DMS 273 (cell line): ENCODE measurements around the gene CCDC192.
"Not testable (repeated sequence)": the region's sequence is repeated elsewhere in the genome, so short reads cannot be mapped to it uniquely, and the experiment has no call there.

Source experiments
- DNase-seq: peaks from one replicate; lab custom pipeline; 2025; ENCODE audit not compliant: unreplicated experiment; lab: John Stamatoyannopoulos, UW

CCDC192 gene

GRCh38 chr5:127758766-127759283 is 55.6 kb downstream of the CCDC192 start:
- no peak for DNase-seq

DNA sequence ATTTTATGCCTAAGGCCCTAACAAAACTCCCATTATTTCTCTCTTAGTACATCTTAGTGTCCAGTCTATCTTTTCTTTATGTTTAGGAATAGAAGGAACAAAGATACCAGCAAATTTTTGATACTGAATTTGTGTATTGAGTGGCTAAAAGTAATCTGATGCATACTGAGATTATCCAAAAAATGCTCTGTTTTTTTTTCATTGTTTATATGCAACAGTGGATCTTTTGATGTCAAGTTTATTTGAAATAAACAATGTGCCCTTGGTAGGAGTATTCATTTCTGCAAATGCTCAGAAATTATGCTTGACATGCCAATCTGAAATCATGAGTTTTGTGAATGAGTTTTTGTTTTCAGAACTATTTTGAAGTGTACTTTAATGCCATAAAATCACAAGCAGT is 58.7 kb downstream of the CCDC192 start:
- DNase-seq = no peak

DNA sequence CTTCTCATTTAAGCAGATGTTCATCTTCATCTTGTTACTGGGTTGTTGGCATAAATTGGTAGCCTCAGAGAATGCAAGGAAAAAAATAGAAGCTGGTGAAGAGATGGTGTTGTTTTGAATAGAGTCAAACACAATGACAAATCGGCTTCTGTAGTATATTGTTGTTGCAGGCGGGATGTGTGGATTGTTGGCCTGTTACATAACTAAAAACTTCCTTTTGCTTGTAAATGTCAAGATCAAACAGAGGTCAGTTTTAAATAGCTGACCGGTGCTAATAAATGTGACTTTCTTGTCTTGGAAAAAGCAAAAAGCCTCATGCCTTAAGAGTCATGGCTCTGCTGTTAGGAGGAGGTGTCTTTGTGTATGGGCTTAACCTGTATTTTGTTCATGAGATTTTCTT is 59.2 kb downstream of the CCDC192 start:
- DNase-seq = no peak

DNA sequence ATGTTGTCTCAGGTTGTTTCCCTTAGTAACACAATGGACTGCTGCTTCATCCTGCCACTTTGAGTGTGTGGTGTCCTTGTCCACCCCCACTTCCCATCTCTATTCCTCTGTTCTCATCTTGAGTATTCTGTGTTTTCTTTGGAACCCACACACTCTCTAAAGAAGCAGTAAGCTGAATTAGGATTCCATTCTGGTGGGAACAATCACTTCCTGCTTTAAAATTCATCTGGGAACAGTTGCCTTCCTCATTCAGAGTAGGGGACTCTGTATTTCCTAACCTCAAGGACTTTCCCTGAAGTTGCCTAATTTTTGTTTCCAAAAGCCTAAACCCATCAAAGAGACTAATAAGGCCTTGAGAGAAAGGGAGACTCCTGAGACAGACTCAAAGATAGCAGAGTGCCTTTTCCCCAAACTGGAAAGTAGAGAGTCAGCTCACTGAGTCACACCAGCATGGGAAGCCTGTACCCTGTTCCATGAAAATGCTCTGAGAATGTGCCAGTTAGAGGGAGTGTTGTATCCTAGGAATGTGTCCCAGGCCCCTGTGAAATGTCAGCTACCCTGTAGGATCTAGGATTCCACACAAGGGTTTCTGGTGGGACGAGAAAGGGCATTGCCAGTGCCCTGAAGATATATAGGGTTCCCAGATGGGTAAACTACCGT is 63.6 kb downstream of the CCDC192 start:
- DNase-seq = no peak

DNA sequence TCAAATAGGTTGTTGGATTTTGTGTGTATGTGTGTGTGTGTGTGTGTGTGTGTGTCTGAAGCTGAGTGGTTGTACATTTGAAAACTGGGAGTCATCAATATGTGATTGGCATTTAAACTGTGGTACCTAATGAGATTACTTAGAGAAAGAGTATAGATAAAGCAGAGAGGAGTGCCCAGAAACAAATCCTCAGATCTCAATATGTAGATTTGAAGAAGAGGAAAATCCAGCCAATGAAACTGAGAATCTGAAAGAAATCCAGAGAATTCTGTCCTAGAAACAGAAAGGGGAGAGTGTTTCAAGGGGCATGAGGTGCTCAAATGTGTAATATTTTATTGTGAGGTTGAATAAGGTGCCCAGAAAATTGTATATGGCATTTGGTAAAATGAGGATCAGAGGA is 66.2 kb downstream of the CCDC192 start:
- DNase-seq = no peak

DNA sequence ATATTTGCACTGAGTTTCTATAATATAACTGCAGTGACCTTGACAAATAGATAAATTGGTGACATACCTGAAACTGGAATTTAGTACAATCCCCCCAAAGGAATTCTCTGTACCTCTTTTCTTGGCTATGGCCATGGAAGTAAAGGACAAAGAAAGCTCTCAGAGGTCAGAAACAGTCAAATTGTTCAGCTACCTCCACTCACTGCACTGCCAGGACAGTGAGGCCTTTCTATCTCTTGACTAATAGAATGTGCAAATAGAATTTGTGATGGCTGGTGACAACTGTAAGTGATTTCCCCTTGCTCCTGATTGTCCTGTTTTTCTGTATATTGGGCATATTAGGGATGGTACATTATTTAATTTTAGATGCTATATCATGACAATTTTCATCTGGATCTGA is 67.1 kb downstream of the CCDC192 start:
- no peak for DNase-seq

DNA sequence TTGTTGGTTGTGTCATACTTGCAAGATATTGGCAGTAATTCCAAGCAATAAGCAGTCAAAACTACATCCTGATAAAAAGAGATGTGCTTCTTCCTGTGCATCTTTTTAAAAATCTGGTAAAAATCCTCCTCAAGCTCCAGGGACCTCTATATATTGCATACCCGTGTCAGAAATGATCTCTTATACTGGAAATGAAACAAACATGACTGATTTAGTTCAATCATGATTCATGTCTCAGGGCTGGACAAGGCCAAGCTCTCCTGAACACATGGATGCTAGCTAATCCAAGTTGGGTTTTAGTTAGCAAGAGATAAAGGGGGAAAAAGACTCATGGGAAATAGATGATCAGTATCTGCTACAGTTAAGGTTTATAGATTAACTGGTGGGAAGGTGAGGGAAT is 69.3 kb downstream of the CCDC192 start:
- no peak for DNase-seq

DNA sequence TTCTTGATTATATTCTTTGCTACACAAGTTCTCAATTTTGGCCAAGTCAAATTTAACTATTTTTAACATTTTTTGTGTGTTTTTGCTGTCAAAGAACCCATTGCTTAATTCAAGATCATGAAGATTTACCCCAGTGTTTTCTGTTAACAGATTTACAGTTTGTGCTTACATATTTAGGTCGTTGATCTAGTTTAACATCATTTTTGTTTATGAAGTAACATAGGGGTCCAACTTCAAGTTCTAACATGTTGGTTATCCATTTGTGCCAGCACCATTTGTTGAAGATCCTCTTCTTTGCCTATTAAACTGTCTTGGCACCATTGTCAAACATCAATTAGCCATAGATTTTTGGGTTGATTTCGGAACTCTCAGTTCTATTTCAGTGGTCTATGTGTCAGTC is 71.0 kb downstream of the CCDC192 start:
- DNase-seq = no peak

- DNase-seq = no peak
These were observed 73.3 kb downstream of the CCDC192 start for GRCh38 chr5:127776477-127776876.

GRCh38 chr5:127777957-127778356 is 74.8 kb downstream of the CCDC192 start:
- DNase-seq = no peak

DNA sequence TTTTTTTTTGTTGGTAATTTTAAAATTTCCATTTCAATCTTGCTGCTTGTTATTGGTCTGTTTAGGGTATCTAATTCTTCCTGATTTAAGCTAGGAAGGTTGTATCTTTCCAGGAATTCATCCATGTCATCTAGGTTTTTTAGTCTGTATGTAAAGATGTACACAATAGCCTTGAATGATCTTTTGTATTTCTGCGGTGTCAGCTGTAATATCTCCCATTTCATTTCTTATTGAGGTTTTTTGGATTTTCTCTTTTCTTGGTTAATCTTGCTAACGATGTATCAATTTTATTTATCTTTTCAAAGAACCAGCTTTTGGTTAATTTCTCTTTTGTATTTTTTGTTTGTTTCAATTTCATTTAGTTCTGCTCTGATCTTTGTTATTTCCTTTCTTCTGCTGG is 79.3 kb downstream of the CCDC192 start:
- DNase-seq = not testable (repeated sequence)

DNA sequence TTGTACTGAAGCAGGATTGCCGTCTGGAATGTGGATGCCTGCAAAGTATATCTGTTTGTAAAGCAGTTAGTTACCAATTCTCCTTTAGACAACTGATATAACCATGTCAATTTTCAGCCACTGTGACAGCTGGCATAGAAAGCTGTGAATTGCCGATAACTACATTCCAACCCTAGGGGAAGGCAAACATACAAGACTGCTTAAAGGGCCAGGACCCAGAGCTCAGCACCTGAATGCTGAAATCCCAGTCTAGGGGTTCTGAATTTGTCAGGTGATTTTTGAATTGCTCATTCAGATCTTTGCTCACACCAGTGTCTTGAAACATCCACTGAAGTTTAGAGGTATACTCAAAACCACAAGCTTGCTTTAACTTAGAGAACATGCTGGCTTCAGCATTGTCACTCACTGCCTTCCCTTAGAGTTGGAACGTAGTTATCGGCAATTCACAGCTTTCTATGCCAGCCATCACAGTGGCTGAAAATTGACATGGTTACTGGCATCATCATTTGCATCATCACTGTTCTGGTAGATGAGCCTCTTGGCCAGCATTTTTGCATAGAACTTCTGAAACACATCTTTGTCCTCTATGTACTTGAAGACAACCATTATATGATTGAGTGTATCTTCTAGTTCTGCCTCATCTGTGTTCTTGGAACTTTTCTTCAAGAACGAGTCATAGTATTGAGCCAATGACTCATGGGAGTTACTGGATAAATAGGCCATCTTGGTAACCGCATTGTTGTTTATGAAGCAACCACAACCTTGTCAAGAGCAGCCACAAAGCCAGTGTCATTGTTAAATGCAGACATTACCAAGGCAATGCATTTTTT is 82.1 kb downstream of the CCDC192 start:
- DNase-seq = peak; percentile 21

GRCh38 chr5:127791439-127791838 is 88.2 kb downstream of the CCDC192 start:
- DNase-seq = no peak

DNA sequence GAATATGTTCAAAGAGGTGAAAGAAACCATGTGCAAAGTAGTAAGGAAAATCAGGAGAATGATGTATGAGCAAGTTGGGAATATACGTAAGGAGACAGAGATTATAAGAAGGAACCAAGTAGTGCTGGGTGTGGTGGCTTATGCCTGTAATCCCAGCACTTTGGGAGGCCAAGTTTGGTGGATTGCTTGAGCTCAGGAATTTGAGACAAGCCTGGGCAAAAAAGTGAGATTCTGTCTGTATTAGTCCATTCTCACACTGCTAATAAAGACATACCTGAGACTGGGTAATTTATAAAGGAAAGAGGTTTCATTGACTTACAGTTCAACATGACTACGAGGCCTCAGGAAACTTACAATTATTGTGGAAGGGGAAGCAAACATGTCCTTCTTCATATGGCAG is 88.7 kb downstream of the CCDC192 start:
- DNase-seq = not testable (repeated sequence)

- DNase-seq = no peak
These were observed 89.9 kb downstream of the CCDC192 start for GRCh38 chr5:127793052-127793451.

- DNase-seq = no peak
These were observed 90.7 kb downstream of the CCDC192 start for GRCh38 chr5:127793879-127794278.

GRCh38 chr5:127796211-127796610 is 93.0 kb downstream of the CCDC192 start:
- DNase-seq = no peak

DNA sequence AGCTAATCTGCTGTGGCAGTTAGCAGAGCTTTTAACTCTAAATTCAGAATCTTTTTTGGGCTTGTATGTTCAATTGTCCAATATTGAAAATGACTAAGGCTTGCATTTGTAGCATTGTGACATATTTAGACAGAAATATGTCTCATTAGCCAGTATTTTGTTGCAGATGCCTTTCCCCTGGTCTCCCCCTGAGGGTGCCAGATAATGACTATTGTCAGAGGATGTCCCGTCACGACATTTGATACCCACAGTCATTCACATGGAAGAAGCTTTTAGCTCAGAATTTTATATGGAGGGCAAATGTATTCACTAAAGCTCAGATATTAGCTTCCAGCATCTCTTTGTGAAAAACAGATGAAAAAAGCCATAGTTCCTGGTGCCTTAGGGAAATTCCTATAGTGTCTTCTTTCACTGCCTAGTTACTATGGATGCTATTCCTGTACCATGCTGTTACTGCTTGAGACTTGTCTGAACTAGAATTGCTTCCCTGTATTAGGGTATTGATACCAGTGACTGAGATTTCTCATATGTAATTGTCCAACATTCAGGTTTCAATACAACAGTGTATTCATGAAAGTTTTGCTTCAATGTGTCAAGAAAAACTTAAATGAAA is 96.2 kb downstream of the CCDC192 start:
- no peak for DNase-seq

DNA sequence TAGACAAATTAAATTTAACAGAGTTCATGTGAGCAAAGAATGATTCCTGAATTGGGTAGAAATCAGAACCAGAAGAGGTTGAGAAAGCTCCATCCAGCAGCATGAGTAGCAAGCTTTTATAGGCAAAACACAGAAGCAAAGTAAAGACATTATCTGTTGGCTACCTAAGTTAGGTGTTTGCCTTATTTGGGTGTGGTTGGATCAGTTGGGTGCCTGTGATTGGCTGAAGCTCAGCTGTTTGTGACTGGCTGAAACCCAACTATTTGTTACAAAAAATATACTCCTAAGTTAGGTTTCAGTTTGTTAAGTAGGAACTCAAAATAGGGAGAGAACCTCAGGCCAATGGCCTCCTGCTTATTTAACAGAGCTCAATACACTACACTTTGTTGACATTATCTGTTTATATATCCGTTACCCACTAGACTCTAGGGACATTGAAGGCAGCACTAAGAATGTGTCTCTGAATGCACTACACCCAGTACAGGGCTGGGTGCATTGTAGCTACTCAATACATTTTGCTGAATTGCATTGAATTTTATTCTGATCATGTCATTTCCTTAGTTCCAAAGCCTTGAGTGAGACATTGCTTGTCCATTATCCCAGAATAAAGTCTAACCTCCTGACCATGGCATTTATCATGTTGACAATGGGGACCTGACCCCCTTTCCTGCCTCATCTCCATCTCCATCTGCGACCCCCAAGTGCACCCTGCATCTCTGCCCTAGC is 98.7 kb downstream of the CCDC192 start:
- DNase-seq = no peak

DNA sequence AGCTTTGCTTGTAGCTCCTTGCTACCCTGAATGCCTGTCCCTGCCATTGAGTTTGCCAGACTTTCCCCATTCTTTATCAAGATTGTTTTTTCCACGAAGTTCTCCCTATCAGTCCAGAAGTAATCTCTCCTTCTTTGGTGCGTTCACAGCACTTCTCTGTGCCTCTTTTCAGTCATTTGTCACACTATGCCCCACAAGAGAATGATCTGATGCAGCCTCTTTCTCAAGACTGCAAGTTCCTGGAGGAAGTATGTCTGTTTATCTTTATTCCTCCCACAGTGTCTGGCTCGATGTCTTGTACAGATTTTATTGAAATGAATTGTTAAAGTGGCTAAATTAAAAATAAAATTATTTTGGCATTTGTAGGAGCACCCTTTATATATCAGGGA is 99.3 kb downstream of the CCDC192 start:
- DNase-seq = no peak

- peak; percentile 29 for DNase-seq
These were observed 101.8 kb downstream of the CCDC192 start for GRCh38 chr5:127804886-127805426.
